NB4 (cell line): ENCODE results near the gene RHBDD1.

Experiments used
- DNase-seq: peaks from one replicate; pipeline ENCODE4 v3.0.0; 2010; ENCODE audit warnings: low read depth
- H3K4me3 ChIP-seq: one replicate; pipeline ENCODE4 v1.5.1; 2011; ENCODE audit warnings: mild to moderate bottlenecking, low read depth, low read length, moderate library complexity
- MYC ChIP-seq: IDR thresholded peaks from 2 replicates; pipeline ENCODE4 v1.6.1; 2011; ENCODE audit warnings: low read depth, low read length
- POLR2A ChIP-seq: IDR thresholded peaks from 2 replicates; pipeline ENCODE4 v1.6.1; 2011; ENCODE audit warnings: mild to moderate bottlenecking; ENCODE audit not compliant: insufficient read length; ENCODE audit errors: extremely low read depth
- TF ChIP-seq, protein P1 (sequence below): IDR thresholded peaks from 2 replicates; pipeline ENCODE4 v1.6.1; 2011; ENCODE audit warnings: low read depth, low read length
- TF ChIP-seq, protein P2 (sequence below): IDR thresholded peaks from one replicate; pipeline ENCODE4 v1.5.1; 2012; ENCODE audit warnings: low read depth, low read length

Gene RHBDD1

DNA sequence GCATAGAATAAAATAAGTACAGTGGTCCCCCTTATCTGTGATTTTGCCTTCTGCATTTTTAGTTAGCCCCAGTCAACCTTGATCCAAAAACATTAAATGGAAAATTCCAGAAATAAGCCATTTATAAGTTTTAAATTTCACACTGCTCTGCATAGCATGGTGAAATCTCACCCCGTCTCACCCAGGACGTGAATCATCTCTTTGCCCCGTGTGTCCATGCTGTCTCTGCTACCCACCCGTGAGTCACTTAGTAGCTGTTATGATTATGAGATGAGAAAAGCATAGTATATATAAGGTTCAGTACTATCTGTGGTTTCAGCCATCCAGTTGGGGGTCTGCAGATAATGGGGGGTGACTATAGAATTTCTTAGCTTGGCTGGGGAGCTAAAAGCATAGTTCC is 67.3 kb downstream of the RHBDD1 start:
- no peak for DNase-seq
- H3K4me3 ChIP-seq: no peak overlapping the region
- TF ChIP-seq MYC: no peak
- no peak for TF ChIP-seq POLR2A
- TF ChIP-seq, protein P1, sequence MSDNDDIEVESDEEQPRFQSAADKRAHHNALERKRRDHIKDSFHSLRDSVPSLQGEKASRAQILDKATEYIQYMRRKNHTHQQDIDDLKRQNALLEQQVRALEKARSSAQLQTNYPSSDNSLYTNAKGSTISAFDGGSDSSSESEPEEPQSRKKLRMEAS: no peak

DNA sequence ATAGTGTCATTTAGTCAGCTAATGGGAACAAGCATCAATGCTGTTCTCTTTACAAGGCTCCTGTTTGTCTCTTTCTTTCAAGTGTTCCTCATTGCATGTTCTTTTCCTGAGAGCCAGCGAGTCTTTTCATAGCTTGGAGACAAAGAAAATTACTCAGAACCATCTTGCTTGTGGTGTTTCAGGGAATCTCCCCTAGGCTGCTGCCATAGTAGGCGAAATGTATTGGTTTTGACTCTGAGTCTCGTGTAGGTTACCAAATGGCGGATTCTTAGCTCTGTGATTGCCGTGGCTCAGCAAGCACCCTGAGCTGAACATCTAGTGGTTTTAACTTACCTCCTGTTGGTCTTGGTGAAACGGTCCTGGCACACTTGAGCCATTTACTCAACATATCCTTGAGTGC is 68.7 kb downstream of the RHBDD1 start:
- TF ChIP-seq MYC (no peak), POLR2A (no peak)
- TF ChIP-seq, protein P1: no peak
- TF ChIP-seq, protein P2, sequence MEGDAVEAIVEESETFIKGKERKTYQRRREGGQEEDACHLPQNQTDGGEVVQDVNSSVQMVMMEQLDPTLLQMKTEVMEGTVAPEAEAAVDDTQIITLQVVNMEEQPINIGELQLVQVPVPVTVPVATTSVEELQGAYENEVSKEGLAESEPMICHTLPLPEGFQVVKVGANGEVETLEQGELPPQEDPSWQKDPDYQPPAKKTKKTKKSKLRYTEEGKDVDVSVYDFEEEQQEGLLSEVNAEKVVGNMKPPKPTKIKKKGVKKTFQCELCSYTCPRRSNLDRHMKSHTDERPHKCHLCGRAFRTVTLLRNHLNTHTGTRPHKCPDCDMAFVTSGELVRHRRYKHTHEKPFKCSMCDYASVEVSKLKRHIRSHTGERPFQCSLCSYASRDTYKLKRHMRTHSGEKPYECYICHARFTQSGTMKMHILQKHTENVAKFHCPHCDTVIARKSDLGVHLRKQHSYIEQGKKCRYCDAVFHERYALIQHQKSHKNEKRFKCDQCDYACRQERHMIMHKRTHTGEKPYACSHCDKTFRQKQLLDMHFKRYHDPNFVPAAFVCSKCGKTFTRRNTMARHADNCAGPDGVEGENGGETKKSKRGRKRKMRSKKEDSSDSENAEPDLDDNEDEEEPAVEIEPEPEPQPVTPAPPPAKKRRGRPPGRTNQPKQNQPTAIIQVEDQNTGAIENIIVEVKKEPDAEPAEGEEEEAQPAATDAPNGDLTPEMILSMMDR: no peak
- no peak for DNase-seq
- H3K4me3 ChIP-seq: no peak overlapping the region

DNA sequence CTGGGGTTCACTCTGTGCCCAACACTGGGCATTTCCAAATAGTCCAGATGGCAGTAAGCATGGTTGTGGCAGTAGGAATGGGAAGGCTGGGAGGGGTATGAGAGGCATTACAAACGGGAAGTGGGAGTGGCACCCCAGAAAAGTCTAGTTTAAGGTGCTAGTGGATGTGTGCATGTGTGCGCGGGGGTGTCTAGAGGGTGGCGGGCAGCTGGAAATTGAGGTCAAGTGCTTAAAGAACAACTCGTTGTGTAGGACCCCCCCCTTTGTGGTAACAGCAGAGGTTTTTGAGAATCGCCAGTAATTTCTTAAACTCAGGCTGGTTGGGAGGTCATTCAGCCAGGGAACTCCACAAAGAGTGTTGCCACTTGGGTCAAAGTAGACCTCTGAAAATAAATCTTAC is 69.9 kb downstream of the RHBDD1 start:
- DNase-seq: no peak
- TF ChIP-seq MYC: no peak
- TF ChIP-seq, protein P2: no peak
- TF ChIP-seq POLR2A: no peak
- TF ChIP-seq, protein P1: no peak
- no peak overlapping the region for H3K4me3 ChIP-seq

DNA sequence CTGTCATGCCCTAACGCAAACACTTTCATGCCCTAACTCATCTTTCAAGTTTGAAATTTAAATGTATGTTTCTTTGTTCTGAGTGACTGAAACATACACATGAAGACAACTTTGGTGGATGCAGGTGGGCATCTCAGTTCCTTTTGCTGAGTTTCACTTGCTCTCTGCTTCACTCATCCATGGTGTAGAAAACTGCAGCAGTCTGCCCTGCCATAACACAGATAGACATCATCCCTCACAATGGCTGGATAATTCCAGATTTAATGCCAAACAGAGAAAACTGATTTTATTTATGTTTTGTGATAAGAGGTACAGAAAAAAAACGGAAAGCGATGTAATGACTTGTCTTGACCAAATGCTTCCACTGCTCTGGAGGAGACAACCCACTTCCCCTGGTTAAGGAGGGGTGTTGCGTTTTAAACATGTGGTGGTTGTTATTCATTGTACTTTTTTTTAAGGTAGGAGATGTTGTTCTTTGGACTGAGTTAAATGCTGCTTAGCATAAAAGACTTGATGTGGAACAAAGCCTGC is 70.4 kb downstream of the RHBDD1 start:
- TF ChIP-seq, protein P1: no peak
- TF ChIP-seq MYC (no peak), POLR2A (no peak)
- TF ChIP-seq, protein P2: no peak
- no peak overlapping the region for H3K4me3 ChIP-seq
- no peak for DNase-seq

DNA sequence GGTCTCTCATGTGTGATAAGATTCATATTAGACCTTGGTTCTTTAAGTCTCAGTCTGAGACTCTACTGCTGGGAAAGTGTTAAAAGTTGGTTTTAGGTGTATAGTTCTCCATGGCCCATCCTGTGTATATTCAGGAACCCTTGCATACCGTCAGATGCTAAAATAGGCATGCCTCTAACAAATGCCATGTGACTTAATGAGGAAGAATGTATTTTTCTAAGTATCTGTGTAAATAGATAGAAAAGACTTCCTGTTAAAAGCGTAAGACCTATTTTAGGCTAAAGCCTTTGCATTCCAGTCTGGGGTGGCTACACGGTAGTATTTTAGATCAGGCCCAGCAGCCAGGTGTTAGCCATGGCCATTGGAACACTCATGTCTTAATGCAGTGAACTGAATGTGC is 73.3 kb downstream of the RHBDD1 start:
- no peak overlapping the region for H3K4me3 ChIP-seq
- no peak for TF ChIP-seq POLR2A
- TF ChIP-seq, protein P1: no peak
- TF ChIP-seq, protein P2: no peak
- no peak for TF ChIP-seq MYC
- no peak for DNase-seq

DNA sequence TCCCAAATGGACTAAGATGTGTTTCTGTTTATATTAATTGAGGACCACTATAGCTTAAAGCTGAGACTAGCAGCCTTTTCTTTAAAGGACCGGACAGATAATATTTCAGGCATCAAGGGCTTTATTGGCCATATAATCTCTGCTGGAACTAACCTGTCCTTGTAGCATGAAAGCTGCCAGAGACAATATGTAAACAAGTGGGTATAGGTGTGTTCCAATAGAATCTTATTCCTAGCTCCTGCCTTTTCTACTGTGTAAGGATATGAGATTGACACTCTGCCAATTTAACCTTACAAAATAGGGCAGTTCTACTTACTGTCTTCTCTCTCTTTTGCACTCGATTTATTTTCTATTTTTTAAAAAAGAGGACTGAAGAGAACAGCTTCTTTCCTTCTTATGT is 74.0 kb downstream of the RHBDD1 start:
- TF ChIP-seq, protein P1: no peak
- no peak for TF ChIP-seq POLR2A
- TF ChIP-seq, protein P2: no peak
- no peak overlapping the region for H3K4me3 ChIP-seq
- DNase-seq: no peak
